Stomach (tissue), 9 donors: Measurements from ENCODE around the gene ROBO1. TPM values are rescaled to one million over a fixed set of nuclear protein-coding genes. Genes with fewer than 3 reads are reported as not detected.

ENCODE experiments used
- DNase-seq, 2 donors: peaks; one replicate each; pipeline versions ENCODE4 v3.0.0 to v3.0.0-alpha.2; 2013 to 2019
- H3K27ac ChIP-seq, 5 donors: fragments of 200-600 bp in 4 of 5; sonication (generic) in 4 of 5; one replicate each; pipeline ENCODE4 v1.5.1; 2013 to 2019; ENCODE audit warnings: mild to moderate bottlenecking in 1 of 5, moderate library complexity in 1 of 5
- H3K27me3 ChIP-seq, 3 donors: fragments of 200-600 bp; sonication (generic); one replicate each; pipeline ENCODE4 v1.5.1; 2017 to 2019; ENCODE audit warnings: mixed run types in 1 of 3
- H3K36me3 ChIP-seq, 4 donors: fragments of 200-600 bp; sonication (generic); 1 replicate in 3 of 4; 2 replicates in 1 of 4; pipeline ENCODE4 v1.5.1; 2016 to 2019
- H3K4me1 ChIP-seq, 4 donors: fragments of 200-600 bp; sonication (generic); one replicate each; pipeline ENCODE4 v1.5.1; 2016 to 2019
- H3K4me3 ChIP-seq, 4 donors: fragments of 200-600 bp; sonication (generic) in 3 of 4; one replicate each; pipeline ENCODE4 v1.5.1; 2016 to 2019; ENCODE audit warnings: mild to moderate bottlenecking in 1 of 4
- H3K9me3 ChIP-seq, 4 donors: fragments of 200-600 bp; sonication (generic); one replicate each; pipeline ENCODE4 v1.5.1; 2016 to 2019
- EP300 ChIP-seq: sonication (generic); formaldehyde crosslinking; IDR thresholded peaks from one replicate; pipeline ENCODE4 v1.6.1; 2017; ENCODE audit warnings: antibody characterized with exemption
- POLR2A ChIP-seq, 4 donors: fragments of 450-650 bp; IDR thresholded peaks; one replicate each; pipeline ENCODE4 v1.6.1; 2016; ENCODE audit warnings: antibody characterized with exemption in 4 of 4, control low read depth in 2 of 4, mild to moderate bottlenecking in 1 of 4, moderate library complexity in 1 of 4
- POLR2AphosphoS5 ChIP-seq, 3 donors: sonication (generic); formaldehyde crosslinking; IDR thresholded peaks; one replicate each; pipeline ENCODE4 v1.6.1; 2016; ENCODE audit warnings: antibody characterized with exemption in 3 of 3
- WGBS, 5 donors: extraction: QIAGEN DNeasy Blood & Tissue Kit in 3 of 5; methylation state at CpG; one replicate each; pipeline versions ENCODE4 v1.1.5 to v1.1.7; 2013 to 2018; 5-methylcytosine and 5-hydroxymethylcytosine counted together
- intact Hi-C: fragments of 100-400 bp; cut with DNase I; formaldehyde crosslinking; loops from one replicate; pipeline ENCODE4 v1.15.1; 2023; ENCODE audit warnings: low total_unique reads
- polyA plus RNA-seq, 3 donors: library from polyadenylated mRNA; stranded (reverse); fragments of 200-250 nt; gene quantifications; one replicate each; pipeline ENCODE4 v1.2.3, GENCODE V29; 2013
- total RNA-seq, 5 donors: library from RNA; depleted of rRNA; stranded (reverse); fragments of >200 nt; gene quantifications; one replicate each; pipeline versions ENCODE4 v1.1.0 to v1.2.3, GENCODE V29; 2014 to 2016
- TF ChIP-seq, protein P1 (sequence below), 7 experiments: fragments of 450-650 bp in 4 of 7; fragments of 200-600 bp in 3 of 7; sonication (generic) in 3 of 7; IDR thresholded peaks; one replicate each; pipeline ENCODE4 v1.5.1; 2016 to 2019; ENCODE audit warnings: antibody characterized with exemption in 7 of 7, control low read depth in 2 of 7, mild to moderate bottlenecking in 1 of 7
- donor health status: healthy with polysubstance abuse.
- donor health status: Bipolar disorder and iron deficiency.
- donor health status: healthy.

The ROBO1 gene
- total and polyA plus RNA-seq, 8 donors, result 2.0 to 174 (median 4.5) TPM

DNA sequence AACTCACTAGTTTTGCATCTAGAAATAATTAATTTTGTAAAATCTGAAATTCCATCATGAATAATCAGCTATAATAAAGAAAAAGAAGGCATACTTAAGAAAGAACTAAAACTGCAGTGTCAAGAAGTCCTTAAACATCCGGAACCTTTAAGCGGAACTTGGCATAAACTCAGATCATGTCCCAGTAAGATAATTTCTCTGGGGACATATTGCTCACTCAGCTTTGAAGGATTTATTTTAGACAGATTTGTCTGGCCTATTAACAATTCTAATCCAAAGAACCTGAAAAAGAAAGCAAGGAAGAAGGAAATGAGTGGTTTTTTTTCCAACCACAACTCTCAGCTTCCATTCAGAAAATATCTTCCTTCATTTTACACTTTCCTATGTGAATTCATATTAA lies 850.3 kb downstream of the ROBO1 start:
- H3K27me3 ChIP-seq, result no peaks in the 10 kb centered on the region
- no peak for DNase-seq
- TF ChIP-seq POLR2A (IDR thresholded peaks at IDR 0.05), result no peak
- TF ChIP-seq EP300, result no peak
- TF ChIP-seq, protein P1, sequence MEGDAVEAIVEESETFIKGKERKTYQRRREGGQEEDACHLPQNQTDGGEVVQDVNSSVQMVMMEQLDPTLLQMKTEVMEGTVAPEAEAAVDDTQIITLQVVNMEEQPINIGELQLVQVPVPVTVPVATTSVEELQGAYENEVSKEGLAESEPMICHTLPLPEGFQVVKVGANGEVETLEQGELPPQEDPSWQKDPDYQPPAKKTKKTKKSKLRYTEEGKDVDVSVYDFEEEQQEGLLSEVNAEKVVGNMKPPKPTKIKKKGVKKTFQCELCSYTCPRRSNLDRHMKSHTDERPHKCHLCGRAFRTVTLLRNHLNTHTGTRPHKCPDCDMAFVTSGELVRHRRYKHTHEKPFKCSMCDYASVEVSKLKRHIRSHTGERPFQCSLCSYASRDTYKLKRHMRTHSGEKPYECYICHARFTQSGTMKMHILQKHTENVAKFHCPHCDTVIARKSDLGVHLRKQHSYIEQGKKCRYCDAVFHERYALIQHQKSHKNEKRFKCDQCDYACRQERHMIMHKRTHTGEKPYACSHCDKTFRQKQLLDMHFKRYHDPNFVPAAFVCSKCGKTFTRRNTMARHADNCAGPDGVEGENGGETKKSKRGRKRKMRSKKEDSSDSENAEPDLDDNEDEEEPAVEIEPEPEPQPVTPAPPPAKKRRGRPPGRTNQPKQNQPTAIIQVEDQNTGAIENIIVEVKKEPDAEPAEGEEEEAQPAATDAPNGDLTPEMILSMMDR (IDR thresholded peaks at IDR 0.05), result no peak
- TF ChIP-seq POLR2AphosphoS5 (IDR thresholded peaks at IDR 0.05), result no peak
- H3K4me3 ChIP-seq, result no peak overlapping the region
- intact Hi-C loops, result no loop called here
- no peak overlapping the region for H3K27ac ChIP-seq
- peaks cover 0 to 5% (median 0%) of the 10 kb centered on the region in 4 donors for H3K4me1 ChIP-seq
- no peaks in the 10 kb centered on the region for H3K9me3 ChIP-seq
- H3K36me3 ChIP-seq, result no peaks in the 10 kb centered on the region
- 78 to 89% (median 84%) methylated on average over 2 of the region's 2 CpGs for WGBS, 5 donors

DNA sequence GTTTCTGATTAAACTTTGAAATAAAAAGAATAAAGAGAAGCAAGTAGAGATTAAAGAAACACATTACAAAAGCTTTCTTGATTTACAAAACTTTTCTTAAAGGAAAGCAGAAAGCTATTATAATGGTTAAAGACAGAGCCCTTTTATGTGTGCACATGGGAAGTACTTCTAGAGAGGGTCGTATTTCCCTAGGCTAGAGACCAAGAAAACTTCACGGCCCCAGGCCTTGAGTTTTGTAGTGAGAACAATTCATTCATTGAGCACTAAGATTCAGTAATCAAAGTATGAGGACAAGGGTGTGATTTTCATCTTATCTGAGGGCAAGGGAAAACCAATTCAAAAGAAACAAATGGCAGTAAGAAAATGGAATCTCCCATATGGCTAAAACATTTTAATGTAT lies 854.1 kb downstream of the ROBO1 start:
- intact Hi-C loops, result no loop called here
- DNase-seq, result no peak
- TF ChIP-seq, protein P1 (IDR thresholded peaks at IDR 0.05), result no peak
- TF ChIP-seq EP300 (no peak), POLR2A (IDR thresholded peaks at IDR 0.05) (no peak), POLR2AphosphoS5 (IDR thresholded peaks at IDR 0.05) (no peak)
- Histone ChIP-seq H3K27ac (no peak overlapping the region), H3K4me3 (no peak overlapping the region), H3K36me3 (no peaks in the 10 kb centered on the region), H3K9me3 (no peaks in the 10 kb centered on the region), H3K4me1 (peaks cover 0 to 4% (median 0%) of the 10 kb centered on the region in 4 donors), H3K27me3 (no peaks in the 10 kb centered on the region)
- 37 to 57% (median 41%) methylated on average over 2 of the region's 2 CpGs for WGBS, 5 donors

DNA sequence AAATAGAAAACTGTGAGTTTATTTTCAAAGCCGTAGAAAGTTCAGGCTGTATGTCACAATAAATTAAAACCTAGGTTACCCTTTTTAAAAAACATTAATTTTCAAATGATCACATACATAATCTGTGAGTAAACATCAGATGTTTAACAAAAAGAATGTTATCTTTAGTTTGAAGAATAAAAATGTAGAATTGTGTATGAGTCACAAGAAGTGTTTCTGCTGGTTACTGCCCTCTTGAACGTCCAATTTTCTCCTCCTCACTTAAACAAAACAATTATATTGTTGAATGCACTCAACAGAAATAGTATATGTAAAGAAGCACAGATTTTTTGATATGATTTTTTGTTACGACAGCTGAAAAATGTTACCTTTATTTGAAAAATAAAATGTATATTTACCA lies 855.1 kb downstream of the ROBO1 start:
- TF ChIP-seq, protein P1 (IDR thresholded peaks at IDR 0.05), result no peak
- TF ChIP-seq POLR2A (IDR thresholded peaks at IDR 0.05) (no peak), EP300 (no peak), POLR2AphosphoS5 (IDR thresholded peaks at IDR 0.05) (no peak)
- Histone ChIP-seq H3K27ac (no peak overlapping the region), H3K9me3 (no peaks in the 10 kb centered on the region), H3K4me3 (no peak overlapping the region), H3K27me3 (no peaks in the 10 kb centered on the region), H3K4me1 (no peaks in the 10 kb centered on the region), H3K36me3 (no peaks in the 10 kb centered on the region)
- DNase-seq, result no peak
- intact Hi-C loops, result no loop called here
- WGBS, 5 donors, result 57 to 74% (median 64%) methylated on average over 3 of the region's 3 CpGs

DNA sequence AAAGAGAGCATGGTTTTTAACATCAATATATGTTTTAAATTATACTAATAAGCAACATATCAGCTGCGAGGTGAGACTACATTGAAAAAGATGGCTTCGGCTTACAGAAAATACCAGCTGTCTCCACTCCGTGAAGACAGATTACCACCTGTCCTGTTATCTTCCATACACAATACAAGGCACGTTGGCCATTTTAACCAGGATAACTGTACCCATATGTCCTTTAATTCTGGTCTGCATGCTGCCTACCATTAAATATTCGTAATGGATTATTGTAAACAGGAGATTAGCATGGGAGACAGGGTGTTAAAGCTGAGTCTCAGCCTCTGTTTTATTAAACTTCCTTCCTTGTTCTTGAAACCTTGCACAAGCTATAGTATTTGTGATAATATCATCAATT lies 855.5 kb downstream of the ROBO1 start:
- no peaks in the 10 kb centered on the region for H3K9me3 ChIP-seq
- H3K36me3 ChIP-seq, result no peaks in the 10 kb centered on the region
- DNase-seq, result no peak
- TF ChIP-seq POLR2AphosphoS5 (IDR thresholded peaks at IDR 0.05) (no peak), POLR2A (IDR thresholded peaks at IDR 0.05) (no peak), EP300 (no peak)
- TF ChIP-seq, protein P1 (IDR thresholded peaks at IDR 0.05), result no peak
- H3K4me3 ChIP-seq, result no peak overlapping the region
- 62 to 68% (median 66%) methylated on average over 5 of the region's 5 CpGs for WGBS, 5 donors
- H3K27ac ChIP-seq, result no peak overlapping the region
- no peaks in the 10 kb centered on the region for H3K27me3 ChIP-seq
- H3K4me1 ChIP-seq, result no peaks in the 10 kb centered on the region
- intact Hi-C loops, result no loop called here
